ENCODE measurements around the gene MSANTD2. TPM values are rescaled to one million over a fixed set of nuclear protein-coding genes. Genes with fewer than 3 reads are reported as not detected.
A peak's percentile ranks its signal among the peaks of the same experiment; 100 is the strongest.

The MSANTD2 gene
- total RNA-seq (2013), result 6.9 TPM
- polyA plus RNA-seq (1 to 10 TPM; 1.2 to 5.8 (median 1.8) TPM), polyA minus RNA-seq (4.2 and 5.5 TPM in 2 replicates), total RNA-seq (4.0 to 18.3 (median 11.3) reads per million in 11 experiments)

DNA sequence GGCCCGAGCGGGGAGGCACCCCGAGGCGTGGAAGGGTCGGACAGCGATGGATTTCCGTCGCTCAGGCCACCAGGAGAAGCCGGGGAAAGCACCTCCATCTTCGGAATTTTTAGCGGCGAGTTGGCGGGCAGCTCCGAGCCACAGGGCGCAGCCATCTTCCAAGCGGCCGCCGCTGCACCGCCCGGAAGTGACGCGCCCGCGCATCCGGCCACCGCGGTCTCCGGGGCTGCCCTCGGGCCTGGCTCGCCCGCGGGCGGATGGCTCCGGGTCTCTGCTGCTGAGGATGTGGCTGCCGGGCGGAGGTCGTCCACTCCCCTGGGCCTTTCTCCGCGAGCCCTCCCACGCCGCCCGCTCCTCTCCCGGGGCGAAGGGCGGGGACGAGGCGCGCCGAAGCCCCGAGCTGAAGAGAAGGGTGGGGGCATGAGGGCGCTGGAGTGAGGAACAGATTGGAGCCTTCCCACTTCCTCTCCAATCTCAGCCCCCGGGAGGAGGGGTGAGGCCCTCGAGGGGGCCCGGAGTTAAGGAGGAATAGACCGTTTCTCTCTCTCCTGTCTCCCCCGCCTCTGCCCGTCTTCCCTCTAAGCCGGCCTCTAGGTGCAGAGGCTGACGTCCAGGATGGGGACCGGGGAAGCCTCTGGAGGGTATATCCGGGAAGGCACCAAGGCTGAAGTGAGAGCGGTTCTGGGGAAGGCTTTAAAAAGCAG lies at the start of gene MSANTD2:
TSS of gene MSANTD2 (minus strand) at position 181 of the 704 bp plus-strand sequence. CDS start at position 155, 26 bp downstream.
- intact Hi-C loops (cut with micrococcal nuclease), result loop anchor here in 1 of 2 donors (5.0 kb wide), 1 partner anchor 128 kb away; the partner anchor contains the start of genes SIAE and SPA17
- H3K4me1 ChIP-seq (ENCODE audit: control insufficient read depth in 1 of 2, insufficient read depth in 2 of 2, low read length in 2 of 2), result peaks cover 18 to 22% of the 10 kb centered on the region in 2 donors
- 0% methylated on average over 41 of the region's 62 CpGs for WGBS (ENCODE audit: insufficient coverage)

DNA sequence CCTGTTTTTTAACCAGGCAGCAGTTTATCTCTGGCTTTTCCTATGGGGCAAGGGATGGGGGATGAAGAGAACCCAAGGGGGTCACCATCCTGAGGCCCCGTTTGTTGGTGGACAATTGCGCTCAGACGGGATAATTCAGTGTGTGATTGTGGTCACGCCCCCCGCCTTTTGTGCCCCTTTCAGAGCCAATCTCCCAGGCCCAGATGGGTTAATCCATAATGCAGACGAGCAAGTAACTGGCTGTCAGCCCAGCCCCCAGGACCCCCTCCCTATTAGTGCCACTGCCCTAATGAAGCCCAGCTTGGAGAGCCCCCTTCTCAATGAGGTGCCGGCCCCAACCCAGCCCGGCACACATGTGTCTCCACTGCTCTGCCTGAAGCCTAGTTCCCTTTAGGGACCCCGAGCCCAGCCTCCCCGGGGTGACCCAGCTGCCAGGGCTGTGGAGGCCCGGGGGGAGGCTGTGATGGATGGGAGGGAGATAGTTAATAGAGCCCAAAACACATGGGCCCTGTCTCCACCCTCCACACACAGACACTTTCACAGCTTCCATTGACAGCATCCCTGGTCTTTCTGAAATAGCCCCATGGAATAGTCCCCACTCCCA lies 46.0 kb upstream of the MSANTD2 start:
- 18% methylated on average over 4 of the region's 11 CpGs for WGBS (ENCODE audit: insufficient coverage)
- no peak overlapping the region for H3K4me2 ChIP-seq (replicated peaks; ENCODE audit: extremely low read depth, low read length, poor library complexity, severe bottlenecking)

More for the DNA sequence above, at the start of gene MSANTD2:
- H3K4me2 ChIP-seq (replicated peaks; ENCODE audit: extremely low read depth, low read length, poor library complexity, severe bottlenecking), result peak within 1 kb of the TSS; percentile 89
- peaks cover 11 to 27% of the 10 kb centered on the region in 2 donors for H3K27me3 ChIP-seq (ENCODE audit: control insufficient read depth in 2 of 2, insufficient read depth in 2 of 2, low read length in 2 of 2)
- H4K20me1 ChIP-seq (ENCODE audit: insufficient read depth, low read length), result peaks cover 15% of the 10 kb centered on the region
- Mint-ChIP-seq H3K4me1 (peaks cover 26% of the 10 kb centered on the region), H3K4me3 (peak within 1 kb of the TSS; percentile 92 to 93), H3K36me3 (peaks cover 2 to 6% of the 10 kb centered on the region in 2 donors), H3K27ac (peak within 1 kb of the TSS; percentile 75 to 92 (median 89)), H3K27me3 (ENCODE audit: low read depth in 3 of 3) (peaks cover 22 to 35% (median 34%) of the 10 kb centered on the region in 3 donors), H3K9me3 (peaks cover 0 to 2% (median 0%) of the 10 kb centered on the region in 7 donors)
- peak within 1 kb of the TSS; percentile 96 for H2AFZ ChIP-seq (ENCODE audit: insufficient read depth, low read depth, low read length, poor library complexity, severe bottlenecking)
- peaks cover 40% of the 10 kb centered on the region for H3K79me2 ChIP-seq (ENCODE audit: insufficient read depth, low read length)
- TF ChIP-seq, protein P1, sequence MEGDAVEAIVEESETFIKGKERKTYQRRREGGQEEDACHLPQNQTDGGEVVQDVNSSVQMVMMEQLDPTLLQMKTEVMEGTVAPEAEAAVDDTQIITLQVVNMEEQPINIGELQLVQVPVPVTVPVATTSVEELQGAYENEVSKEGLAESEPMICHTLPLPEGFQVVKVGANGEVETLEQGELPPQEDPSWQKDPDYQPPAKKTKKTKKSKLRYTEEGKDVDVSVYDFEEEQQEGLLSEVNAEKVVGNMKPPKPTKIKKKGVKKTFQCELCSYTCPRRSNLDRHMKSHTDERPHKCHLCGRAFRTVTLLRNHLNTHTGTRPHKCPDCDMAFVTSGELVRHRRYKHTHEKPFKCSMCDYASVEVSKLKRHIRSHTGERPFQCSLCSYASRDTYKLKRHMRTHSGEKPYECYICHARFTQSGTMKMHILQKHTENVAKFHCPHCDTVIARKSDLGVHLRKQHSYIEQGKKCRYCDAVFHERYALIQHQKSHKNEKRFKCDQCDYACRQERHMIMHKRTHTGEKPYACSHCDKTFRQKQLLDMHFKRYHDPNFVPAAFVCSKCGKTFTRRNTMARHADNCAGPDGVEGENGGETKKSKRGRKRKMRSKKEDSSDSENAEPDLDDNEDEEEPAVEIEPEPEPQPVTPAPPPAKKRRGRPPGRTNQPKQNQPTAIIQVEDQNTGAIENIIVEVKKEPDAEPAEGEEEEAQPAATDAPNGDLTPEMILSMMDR (IDR thresholded peaks at IDR 0.05), result no peak
- H3K4me3 ChIP-seq (replicated peaks in 1 of 3; ENCODE audit: low read depth in 2 of 3, low read length in 3 of 3), result peak within 1 kb of the TSS; percentile 64 to 86 (median 72)
- DNase-seq, result peak; percentile 65 to 78 (median 66)
- H3K36me3 ChIP-seq (replicated peaks in 1 of 2; ENCODE audit: control insufficient read depth in 1 of 2, insufficient read depth in 2 of 2, low read length in 2 of 2), result no peaks in the 10 kb centered on the region
- H3K9ac ChIP-seq (ENCODE audit: insufficient read depth, low read length, poor library complexity, severe bottlenecking), result peak within 1 kb of the TSS; percentile 91
- H3K9me3 ChIP-seq (replicated peaks in 1 of 2; ENCODE audit: control insufficient read depth in 1 of 2, insufficient read depth in 1 of 2, low read length in 2 of 2), result no peaks in the 10 kb centered on the region
- H3K27ac ChIP-seq (ENCODE audit: low read depth in 1 of 2, low read length in 2 of 2), result peak within 1 kb of the TSS; percentile 58 to 91

More for the DNA sequence above, 46.0 kb upstream of the MSANTD2 start:
- H3K27me3 Mint-ChIP-seq (ENCODE audit: low read depth in 3 of 3), result peaks cover 92 to 98% (median 97%) of the 10 kb centered on the region in 3 donors
- no peak overlapping the region for H3K4me3 ChIP-seq (replicated peaks in 1 of 3; ENCODE audit: low read depth in 2 of 3, low read length in 3 of 3)
- no peaks in the 10 kb centered on the region for H3K36me3 Mint-ChIP-seq
- no peak overlapping the region for H2AFZ ChIP-seq (ENCODE audit: insufficient read depth, low read depth, low read length, poor library complexity, severe bottlenecking)
- H3K9me3 Mint-ChIP-seq, result peaks cover 0 to 17% (median 0%) of the 10 kb centered on the region in 7 donors
- H3K36me3 ChIP-seq (replicated peaks in 1 of 2; ENCODE audit: control insufficient read depth in 1 of 2, insufficient read depth in 2 of 2, low read length in 2 of 2), result no peaks in the 10 kb centered on the region
- H4K20me1 ChIP-seq (ENCODE audit: insufficient read depth, low read length), result no peaks in the 10 kb centered on the region
- H3K4me3 Mint-ChIP-seq, result peak overlapping the region in 1 of 2 donors; percentile 68
- no peaks in the 10 kb centered on the region for H3K79me2 ChIP-seq (ENCODE audit: insufficient read depth, low read length)
- TF ChIP-seq, protein P1 (IDR thresholded peaks at IDR 0.05), result no peak
- H3K4me1 ChIP-seq (ENCODE audit: control insufficient read depth in 1 of 2, insufficient read depth in 2 of 2, low read length in 2 of 2), result no peaks in the 10 kb centered on the region
- H3K9ac ChIP-seq (ENCODE audit: insufficient read depth, low read length, poor library complexity, severe bottlenecking), result no peak overlapping the region
- H3K9me3 ChIP-seq (replicated peaks in 1 of 2; ENCODE audit: control insufficient read depth in 1 of 2, insufficient read depth in 1 of 2, low read length in 2 of 2), result peaks cover 0 to 39% of the 10 kb centered on the region in 2 donors
- intact Hi-C loops (cut with micrococcal nuclease), result loop anchor here in 1 of 2 donors (10.0 kb wide), 1 partner anchor 431 kb away; no protein-coding TSS in a partner anchor
- H3K27ac Mint-ChIP-seq, result no peak overlapping the region
- H3K27ac ChIP-seq (ENCODE audit: low read depth in 1 of 2, low read length in 2 of 2), result no peak overlapping the region
- DNase-seq, result no peak
- H3K4me1 Mint-ChIP-seq, result peaks cover 7% of the 10 kb centered on the region
- peaks cover 95 to 96% of the 10 kb centered on the region in 2 donors for H3K27me3 ChIP-seq (ENCODE audit: control insufficient read depth in 2 of 2, insufficient read depth in 2 of 2, low read length in 2 of 2)
